ENCODE results near the gene VSIG10L2.

The VSIG10L2 gene

DNA sequence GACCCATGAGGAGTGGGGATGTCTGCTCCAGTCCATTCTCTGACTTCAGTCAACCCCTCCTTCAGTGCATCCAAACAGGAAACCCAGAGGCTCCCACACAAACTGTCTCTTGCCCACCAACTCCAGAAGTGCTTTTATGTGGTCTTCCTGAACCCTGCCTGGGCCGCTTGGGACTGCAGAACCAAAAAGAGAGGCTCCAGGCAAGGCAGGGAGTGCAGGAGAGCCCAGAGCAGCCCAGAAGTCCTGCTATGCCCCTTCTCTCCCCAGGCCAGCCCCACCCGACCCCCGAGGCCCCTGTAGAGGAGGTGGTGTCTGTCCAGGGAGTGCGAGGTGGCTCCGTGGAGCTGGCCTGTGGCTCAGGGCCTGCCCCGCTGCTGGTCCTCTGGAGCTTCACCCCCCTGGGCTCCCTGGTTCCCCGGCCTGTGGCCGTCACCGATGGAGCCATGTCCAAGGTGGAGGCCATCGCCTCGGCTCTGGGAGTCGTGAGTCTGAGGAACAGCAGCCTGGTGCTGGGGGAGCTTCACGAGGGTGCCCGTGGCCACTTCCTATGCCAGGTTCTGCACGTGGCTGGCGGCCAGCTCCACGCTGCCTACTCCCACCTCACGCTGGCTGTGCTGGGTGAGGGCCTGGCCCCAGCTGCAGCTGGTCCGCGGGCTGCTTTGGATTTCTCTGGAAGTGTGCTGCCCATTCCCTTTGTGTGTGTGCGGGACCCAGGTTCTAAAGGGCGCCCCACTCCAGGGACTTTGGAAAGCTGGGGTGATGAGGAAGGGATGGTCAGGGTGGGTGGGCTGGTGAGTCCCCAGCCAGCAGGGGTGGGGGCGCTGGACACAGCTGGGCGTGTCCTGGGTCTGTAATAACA is 1.8 kb downstream of the VSIG10L2 start:
- no peak for DNase-seq (ENCODE audit: low read depth)

- DNase-seq (ENCODE audit: low read depth): no peak
Observed at GRCh38 chr11:125948278-125949051, 2.6 kb downstream of the VSIG10L2 start.

DNA sequence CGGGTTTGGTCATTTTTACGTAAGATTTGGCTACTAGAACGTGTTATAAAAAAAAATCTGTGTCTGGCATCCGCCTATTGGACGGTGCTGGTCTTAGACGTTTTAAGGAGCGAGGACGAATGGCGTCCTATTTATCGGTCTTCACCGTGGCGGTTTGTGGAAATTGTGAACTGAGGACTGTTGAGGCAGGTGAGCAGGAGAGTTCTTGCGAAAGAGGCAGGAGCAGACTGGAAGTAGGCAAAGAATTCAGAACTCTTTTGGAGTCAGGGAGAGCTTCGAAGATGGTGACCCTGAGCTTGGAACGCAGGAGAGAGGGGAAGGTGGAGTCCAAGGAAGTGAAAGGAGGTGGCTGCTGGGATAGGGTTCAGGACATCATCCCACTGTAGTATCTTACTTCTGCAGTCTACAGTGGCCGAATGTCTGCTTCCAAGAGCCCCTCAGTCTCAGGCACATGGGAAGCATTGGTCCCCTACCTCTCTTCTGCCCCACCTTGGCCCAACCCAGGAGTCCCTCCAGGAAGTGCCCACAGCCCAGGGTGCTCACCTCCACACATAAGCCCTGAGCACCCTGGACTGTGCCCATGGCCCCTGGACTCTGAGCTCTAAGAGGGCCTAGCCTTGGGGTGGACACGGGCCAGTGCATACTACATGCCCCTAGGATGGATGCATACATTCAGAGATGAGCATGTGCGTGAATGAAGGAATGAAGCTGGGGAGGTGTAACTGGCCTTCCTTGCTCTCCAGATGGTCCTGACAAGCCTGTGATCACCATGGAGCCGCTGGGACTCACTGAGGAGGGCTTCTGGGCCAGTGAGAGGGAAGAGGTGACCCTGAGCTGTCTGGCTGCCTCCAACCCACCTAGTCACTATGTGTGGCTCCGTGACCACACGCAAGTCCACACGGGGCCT is 3.7 kb downstream of the VSIG10L2 start:
- no peak for DNase-seq (ENCODE audit: low read depth)

GRCh38 chr11:125950178-125950490 is 4.3 kb downstream of the VSIG10L2 start:
- no peak for DNase-seq (ENCODE audit: low read depth)

DNA sequence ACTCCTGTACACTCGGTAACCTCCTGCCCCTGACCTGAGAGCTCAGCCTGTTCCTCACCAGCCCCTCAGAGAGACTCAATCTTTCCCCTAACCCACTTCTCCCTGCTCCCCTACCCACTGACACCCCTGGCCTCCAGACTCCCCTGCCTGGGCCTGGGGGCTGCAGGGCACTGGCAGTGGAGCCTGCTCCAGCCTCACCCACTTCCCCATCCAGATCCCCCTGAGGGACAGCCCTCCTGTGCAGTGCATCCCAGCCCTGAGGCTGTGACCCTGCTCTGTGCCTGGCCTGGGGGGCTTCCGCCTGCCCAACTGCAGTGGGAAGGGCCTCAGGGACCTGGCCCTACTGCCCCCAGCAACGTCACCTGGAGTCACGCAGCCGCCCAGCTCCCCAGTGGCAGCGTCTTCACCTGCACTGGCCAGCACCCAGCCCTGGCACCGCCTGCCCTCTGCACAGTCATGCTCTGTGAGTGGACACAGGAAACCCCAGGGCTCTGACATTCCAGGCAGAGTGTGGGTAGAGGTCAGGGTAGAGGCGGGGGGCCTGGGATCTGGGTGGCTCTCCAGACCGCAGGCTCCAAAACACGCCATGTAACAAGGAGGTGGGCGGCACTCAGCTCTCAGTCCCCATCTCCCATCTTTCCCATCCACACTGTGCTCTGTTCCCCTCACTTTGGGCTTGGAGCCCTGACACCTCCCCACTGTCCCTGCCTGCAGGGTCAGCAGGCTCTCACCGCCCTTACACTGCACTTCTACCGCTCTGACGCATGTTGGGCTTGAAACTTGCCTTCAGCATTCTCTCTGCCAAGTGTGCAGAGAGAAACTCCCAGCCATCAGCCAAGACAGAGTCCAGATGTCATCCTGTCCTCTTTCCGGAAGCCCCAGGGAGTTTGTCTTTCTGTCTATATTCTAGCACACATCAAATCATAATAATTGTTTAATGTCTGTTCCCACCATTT is 5.1 kb downstream of the VSIG10L2 start:
- no peak for DNase-seq (ENCODE audit: low read depth)

GRCh38 chr11:125951731-125952130 is 5.9 kb downstream of the VSIG10L2 start:
- DNase-seq (ENCODE audit: low read depth): no peak

DNA sequence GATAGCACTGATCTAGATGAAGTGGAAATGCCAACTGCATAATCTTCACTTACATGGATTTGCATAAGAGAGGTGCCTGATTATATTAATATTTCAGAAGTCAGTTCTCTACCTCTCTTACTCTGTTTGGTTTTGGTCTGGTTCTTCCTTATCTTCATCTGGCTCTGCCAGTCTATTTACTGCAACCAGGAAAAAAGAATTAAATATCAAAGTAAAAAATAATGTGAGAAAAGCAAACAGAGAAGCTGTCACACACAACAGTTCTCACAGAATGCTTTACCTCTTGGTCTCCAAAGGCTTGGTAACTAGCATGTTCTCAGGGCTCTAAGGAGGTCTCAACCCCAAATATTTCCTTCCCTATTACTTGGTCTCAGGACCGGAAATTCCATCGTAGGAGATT is 6.7 kb downstream of the VSIG10L2 start:
- DNase-seq (ENCODE audit: low read depth): no peak

- DNase-seq (ENCODE audit: low read depth): no peak
Observed at GRCh38 chr11:125952973-125953372, 7.1 kb downstream of the VSIG10L2 start.

DNA sequence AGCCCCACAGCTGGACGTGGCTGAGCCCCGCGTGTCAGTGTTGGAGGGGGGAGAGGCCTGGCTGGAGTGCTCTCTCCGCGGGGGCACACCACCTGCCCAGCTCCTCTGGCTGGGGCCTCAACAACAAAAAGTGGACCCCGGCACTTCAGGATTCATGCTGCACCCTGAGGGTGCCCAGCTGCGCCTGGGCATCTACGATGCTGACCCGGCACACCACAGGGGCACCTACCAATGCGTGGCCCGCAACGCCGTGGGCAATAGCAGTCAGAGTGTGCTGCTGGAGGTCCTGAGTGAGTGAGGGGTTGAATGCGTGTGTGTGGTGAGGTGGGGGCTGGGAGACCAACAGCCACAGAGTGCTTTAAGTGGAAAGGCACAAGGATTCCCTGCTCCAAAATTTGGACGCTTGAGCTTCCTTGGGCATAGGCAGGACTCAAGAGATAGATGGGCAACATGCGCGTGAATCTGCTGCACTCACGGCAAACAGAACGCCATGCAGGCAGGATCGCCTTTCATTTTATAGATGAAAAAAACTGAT is 7.6 kb downstream of the VSIG10L2 start:
- DNase-seq (ENCODE audit: low read depth): no peak

DNA sequence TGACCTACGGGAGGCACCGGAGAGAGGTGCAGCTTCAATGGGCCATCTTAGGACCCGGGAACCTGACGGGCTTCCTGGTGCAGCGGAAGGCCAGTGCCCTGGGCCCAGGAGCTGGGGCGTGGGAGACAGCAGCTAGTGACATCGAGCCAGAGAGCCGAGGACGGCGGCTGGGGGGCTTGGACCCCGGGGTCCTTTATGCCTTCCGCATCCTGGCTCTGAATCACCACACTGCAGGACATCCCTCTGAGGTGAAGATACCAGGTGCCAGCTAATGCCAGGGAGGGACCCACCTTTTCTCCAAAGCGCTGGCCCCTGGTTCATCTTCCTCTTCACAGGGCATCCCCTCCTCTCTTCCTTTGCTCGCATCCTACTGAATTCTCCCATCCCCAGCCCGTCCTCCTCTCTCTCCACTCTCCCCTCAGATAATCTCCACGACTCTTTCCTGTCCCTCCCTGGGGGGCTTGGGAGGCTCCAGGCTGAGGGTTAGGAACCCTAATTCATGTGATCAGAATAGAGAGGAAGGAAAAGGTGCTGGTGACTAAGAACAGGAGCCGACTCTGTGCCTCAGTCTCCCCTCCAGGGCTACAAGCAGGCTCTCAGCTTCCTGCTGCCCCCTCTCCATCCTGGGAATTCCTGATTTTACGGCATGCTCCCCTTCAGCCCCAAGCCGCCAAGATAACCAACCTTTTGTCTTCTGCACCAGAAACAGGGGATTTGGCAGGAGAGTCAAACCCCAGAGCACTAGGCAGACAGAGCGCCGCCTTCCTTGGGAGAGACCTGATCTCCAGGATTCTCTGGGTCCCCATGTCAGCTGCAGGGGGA is 8.5 kb downstream of the VSIG10L2 start:
- no peak for DNase-seq (ENCODE audit: low read depth)

- no peak for DNase-seq (ENCODE audit: low read depth)
Observed at GRCh38 chr11:125954945-125955640, 9.2 kb downstream of the VSIG10L2 start.

DNA sequence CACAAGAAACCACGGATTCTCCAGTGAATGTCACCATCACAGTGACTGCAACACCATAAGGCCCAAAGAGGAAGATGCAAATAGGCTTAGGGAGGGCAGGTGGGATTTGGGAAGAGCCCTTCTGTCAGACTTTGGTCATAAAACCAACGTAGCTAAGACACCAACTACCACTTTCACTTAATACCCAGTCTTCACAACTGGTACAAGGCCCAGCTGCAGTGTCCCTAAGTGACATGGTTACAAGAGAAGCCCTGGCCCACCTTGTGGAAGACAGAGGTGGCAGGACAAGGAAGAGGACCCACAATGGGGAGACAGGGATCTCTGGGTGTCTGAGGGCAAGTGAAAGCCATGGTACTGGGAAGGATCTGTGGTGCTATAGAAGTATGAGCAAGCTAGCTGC is 10.0 kb downstream of the VSIG10L2 start:
- DNase-seq (ENCODE audit: low read depth): no peak

DNA sequence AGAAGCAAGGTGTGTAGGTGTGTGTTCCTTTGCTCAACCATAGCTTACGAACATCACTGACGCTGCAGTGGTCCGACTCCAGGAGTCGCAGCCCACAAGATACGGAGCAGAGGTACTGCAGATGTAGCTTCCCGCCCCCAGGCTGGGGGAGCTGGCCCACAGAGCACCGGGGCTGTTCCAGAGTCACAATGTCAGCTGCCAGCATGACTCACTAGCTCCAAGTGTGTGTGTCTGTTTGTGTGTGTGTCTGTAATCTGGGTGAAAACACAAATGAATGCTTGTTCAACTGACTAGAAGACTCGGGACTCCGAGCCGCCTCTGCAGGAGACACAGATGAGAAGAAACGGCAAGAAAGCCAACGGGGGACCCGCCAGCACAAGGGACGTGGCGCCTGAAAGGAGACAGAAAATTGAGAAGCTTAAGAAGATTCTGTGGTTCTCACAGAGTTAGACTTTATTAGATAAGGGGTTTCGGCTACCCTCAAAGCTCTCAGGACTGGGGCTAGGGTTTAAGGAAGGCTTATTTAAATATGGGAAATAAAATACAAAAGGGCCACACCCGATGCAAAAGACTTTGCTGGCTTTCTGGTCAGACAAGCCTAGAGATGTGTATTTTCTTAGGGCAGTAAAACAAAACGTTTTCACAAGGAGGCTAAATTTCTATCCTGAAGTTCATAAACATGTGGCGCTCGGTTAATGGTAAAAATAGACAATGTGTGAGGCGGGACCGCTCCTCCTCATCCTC is 10.7 kb downstream of the VSIG10L2 start:
- no peak for DNase-seq (ENCODE audit: low read depth)

GRCh38 chr11:125957618-125958332 is 11.9 kb downstream of the VSIG10L2 start:
- no peak for DNase-seq (ENCODE audit: low read depth)

GRCh38 chr11:125958872-125959400 is 13.1 kb downstream of the VSIG10L2 start:
- DNase-seq (ENCODE audit: low read depth): no peak

DNA sequence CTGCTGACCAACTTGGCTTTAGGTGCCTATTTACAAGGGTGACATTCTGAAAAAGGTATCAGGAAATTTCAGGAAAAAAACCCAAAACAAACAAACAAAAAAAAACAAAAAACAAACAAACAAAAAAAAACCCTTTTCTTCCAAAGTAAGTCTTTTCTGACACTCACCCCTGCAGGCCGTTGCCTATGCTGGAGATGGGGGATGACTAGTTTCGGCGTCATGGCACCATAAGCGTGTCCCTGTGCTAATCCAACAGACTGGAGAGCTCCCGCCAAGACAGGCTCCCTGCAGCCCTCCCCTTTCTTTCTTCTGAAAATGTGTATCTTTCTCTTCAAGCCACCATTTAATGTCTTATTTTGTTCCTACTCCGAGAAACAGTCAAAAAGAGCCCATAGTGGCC is 13.7 kb downstream of the VSIG10L2 start:
- DNase-seq (ENCODE audit: low read depth): no peak

DNA sequence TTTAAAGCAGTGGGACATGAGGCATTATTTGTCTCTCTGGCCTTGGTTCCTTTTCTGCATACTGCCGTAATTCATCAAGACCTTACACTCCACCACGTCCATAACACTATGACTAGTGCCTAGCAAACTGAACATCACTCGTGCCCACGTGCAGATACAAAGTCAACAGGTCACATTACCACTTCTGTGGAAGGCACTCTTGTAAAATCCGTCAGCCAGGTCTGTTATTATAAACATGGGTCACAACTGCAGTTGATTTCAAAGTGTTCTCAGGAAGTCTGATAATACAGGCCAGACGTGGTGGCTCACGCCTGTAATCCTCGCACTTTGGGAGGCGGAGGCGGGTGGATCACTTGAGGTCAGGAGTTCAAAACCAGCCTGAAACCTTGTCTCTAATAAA is 14.1 kb downstream of the VSIG10L2 start:
- no peak for DNase-seq (ENCODE audit: low read depth)

DNA sequence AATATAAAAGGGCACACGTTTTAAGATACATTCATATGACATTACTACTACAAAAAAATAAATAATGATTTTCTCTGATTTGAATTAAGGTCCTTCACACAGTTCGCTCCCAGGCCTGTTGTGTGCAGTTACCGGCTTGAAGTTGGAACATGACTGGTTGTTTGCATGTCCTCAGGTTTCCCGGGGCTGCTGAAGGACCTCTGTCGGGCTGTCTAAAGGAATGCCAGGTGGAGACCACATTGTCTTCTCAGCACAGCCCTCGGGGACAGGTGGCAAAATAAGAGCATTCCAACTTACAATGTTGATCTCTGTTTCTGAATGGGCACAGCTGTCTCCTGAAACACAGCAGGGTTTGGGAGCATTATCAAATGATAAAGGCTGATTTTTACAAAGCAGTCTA is 14.9 kb downstream of the VSIG10L2 start:
- DNase-seq (ENCODE audit: low read depth): no peak

Measured in T follicular helper cell (primary cell).